Left ventricle myocardium inferior (tissue), 1 donor: ENCODE data around the gene ZSWIM3. TPM values are rescaled to one million over a fixed set of nuclear protein-coding genes. Genes with fewer than 3 reads are reported as not detected.

ENCODE experiments used
- DNase-seq: peaks from one replicate; pipeline ENCODE4 v3.0.0-alpha.2; 2020
- H3K27ac ChIP-seq: fragments of 200-600 bp; replicated peaks from 2 replicates; pipeline ENCODE4 v1.8.0; 2021
- H3K27me3 ChIP-seq: fragments of 200-600 bp; 2 replicates; pipeline ENCODE4 v1.8.0; 2021; ENCODE audit warnings: low read depth
- H3K36me3 ChIP-seq: fragments of 200-600 bp; 2 replicates; pipeline ENCODE4 v1.8.0; 2021
- H3K4me1 ChIP-seq: fragments of 200-600 bp; 2 replicates; pipeline ENCODE4 v1.8.0; 2021
- H3K4me3 ChIP-seq: fragments of 200-600 bp; 2 replicates; pipeline ENCODE4 v1.8.0; 2021; ENCODE audit warnings: mild to moderate bottlenecking, moderate library complexity
- H3K9me3 ChIP-seq: fragments of 200-600 bp; replicated peaks from 2 replicates; pipeline ENCODE4 v1.8.0; 2021
- intact Hi-C: fragments of 100-400 bp; cut with micrococcal nuclease; formaldehyde crosslinking; loops from one replicate; pipeline ENCODE4 v1.11.0; 2022
- total RNA-seq: library from RNA; stranded (reverse); fragmentation: NEBNext Ultra II Directional; extraction: Animal tissue kit (Norgen Biotek cat#: 25700); gene quantifications from one replicate; pipeline ENCODE4 v1.2.1, GENCODE V29; 2021
- TF ChIP-seq, protein P1 (sequence below): fragments of 200-600 bp; IDR thresholded peaks from 2 replicates; pipeline ENCODE4 v1.8.0; 2021; ENCODE audit warnings: antibody characterized with exemption, mild to moderate bottlenecking, borderline replicate concordance
- donor health status: DM: no; HTN: yes; CAD: no; lungs with severe emphysema.

ZSWIM3 gene
- total RNA-seq, 1 donor from 2014 or later: 2.0 TPM

DNA sequence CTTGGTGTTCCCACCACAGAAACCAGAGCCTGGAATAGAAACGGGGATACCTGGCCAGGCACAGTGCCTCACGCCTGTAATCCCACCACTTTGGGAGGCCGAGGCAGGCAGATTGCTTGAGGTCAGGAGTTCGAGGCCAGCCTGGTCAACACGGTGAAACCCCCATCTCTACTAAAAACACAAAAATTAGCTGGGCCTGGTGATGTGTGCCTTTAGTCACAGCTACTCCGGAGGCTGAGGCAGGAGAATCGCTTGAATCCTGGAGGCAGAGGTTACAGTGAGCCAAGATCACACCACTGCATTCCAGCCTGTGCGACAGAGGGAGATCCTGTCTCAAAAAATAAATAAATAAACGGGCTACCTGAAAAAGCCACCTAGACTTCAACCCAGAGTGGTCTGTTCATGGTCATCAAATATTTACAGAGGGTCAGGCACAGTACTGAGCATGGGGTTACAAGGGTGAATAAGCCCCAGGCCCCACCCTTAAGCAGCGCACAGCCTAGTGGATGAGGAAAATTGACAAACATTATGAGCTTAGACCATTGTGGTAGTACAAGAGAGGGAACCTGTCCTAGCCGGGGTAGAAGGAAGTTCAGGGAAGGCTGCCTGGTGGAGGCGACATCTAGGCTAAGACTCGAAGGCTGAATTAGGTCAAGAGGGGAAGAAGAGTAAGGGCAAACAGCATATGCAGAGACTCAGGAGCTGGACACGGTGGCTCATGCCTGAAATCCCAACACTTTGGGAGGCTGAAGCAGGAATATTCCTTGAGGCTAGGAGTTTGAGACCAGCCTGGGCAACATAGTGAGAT lies 69.9 kb downstream of the ZSWIM3 start:
- no peak overlapping the region for H3K4me3 ChIP-seq
- H3K36me3 ChIP-seq: no peaks in the 10 kb centered on the region
- no peak for DNase-seq
- H3K27me3 ChIP-seq: no peaks in the 10 kb centered on the region
- no peak overlapping the region for H3K27ac ChIP-seq
- no peaks in the 10 kb centered on the region for H3K9me3 ChIP-seq
- intact Hi-C loops: no loop called here
- peaks cover 30% of the 10 kb centered on the region for H3K4me1 ChIP-seq
- TF ChIP-seq, protein P1, sequence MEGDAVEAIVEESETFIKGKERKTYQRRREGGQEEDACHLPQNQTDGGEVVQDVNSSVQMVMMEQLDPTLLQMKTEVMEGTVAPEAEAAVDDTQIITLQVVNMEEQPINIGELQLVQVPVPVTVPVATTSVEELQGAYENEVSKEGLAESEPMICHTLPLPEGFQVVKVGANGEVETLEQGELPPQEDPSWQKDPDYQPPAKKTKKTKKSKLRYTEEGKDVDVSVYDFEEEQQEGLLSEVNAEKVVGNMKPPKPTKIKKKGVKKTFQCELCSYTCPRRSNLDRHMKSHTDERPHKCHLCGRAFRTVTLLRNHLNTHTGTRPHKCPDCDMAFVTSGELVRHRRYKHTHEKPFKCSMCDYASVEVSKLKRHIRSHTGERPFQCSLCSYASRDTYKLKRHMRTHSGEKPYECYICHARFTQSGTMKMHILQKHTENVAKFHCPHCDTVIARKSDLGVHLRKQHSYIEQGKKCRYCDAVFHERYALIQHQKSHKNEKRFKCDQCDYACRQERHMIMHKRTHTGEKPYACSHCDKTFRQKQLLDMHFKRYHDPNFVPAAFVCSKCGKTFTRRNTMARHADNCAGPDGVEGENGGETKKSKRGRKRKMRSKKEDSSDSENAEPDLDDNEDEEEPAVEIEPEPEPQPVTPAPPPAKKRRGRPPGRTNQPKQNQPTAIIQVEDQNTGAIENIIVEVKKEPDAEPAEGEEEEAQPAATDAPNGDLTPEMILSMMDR: no peak

Other genes with a start within 250 kb of the ZSWIM3 start
- gene WFDC10A, start 227.9 kb upstream of the ZSWIM3 start, total RNA-seq: not detected
- not detected for gene WFDC9, start 226.3 kb upstream of the ZSWIM3 start, total RNA-seq
- not detected for gene WFDC11, start 187.4 kb upstream of the ZSWIM3 start, total RNA-seq
- gene WFDC13, start 155.6 kb upstream of the ZSWIM3 start, total RNA-seq: not detected
- not detected for gene WFDC10B, start 152.6 kb upstream of the ZSWIM3 start, total RNA-seq
- gene SPINT4, start 135.3 kb upstream of the ZSWIM3 start, total RNA-seq: not detected
- 0.55 TPM for gene WFDC3, start 65.7 kb upstream of the ZSWIM3 start, total RNA-seq
- gene DNTTIP1, start 65.7 kb upstream of the ZSWIM3 start, total RNA-seq: 22.2 TPM
- 0.91 TPM for gene UBE2C, start 45.0 kb upstream of the ZSWIM3 start, total RNA-seq
- gene TNNC2, start 30.3 kb upstream of the ZSWIM3 start, total RNA-seq: 0.33 TPM
- gene SNX21, start 23.8 kb upstream of the ZSWIM3 start, total RNA-seq: 24.7 TPM
- 32.1 TPM for gene ACOT8, start 222 bp upstream of the ZSWIM3 start, total RNA-seq
- 11.2 TPM for gene ZSWIM1, start 23.6 kb downstream of the ZSWIM3 start, total RNA-seq
- 2.4 TPM for gene SPATA25, start 30.0 kb downstream of the ZSWIM3 start, total RNA-seq
- gene NEURL2, start 33.6 kb downstream of the ZSWIM3 start, total RNA-seq: 7.6 TPM
- gene CTSA, start 33.7 kb downstream of the ZSWIM3 start, total RNA-seq: 116 TPM
- gene PLTP, start 54.5 kb downstream of the ZSWIM3 start, total RNA-seq: 84.1 TPM
- gene PCIF1, start 77.1 kb downstream of the ZSWIM3 start, total RNA-seq: 21.9 TPM
- 8.1 TPM for gene ZNF335, start 114.6 kb downstream of the ZSWIM3 start, total RNA-seq
- 0.58 TPM for gene MMP9, start 151.3 kb downstream of the ZSWIM3 start, total RNA-seq
- not detected for gene SLC12A5, start 171.6 kb downstream of the ZSWIM3 start, total RNA-seq
- 16.5 TPM for gene NCOA5, start 232.3 kb downstream of the ZSWIM3 start, total RNA-seq